RWPE1 (cell line): ENCODE measurements around the gene SCAANT1.

Source experiments
- CTCF ChIA-PET: fragments of 350-600 bp; sonication (Branson Sonifier 250); formaldehyde crosslinking; extraction: SDS; loops from one replicate; lab custom pipeline; 2021; lab: Yijun Ruan, JAX
- POLR2A ChIA-PET: fragments of 400-600 bp; formaldehyde crosslinking; extraction: SDS; loops from one replicate; lab custom pipeline; 2020; ENCODE audit warnings: antibody characterized with exemption; ENCODE audit not compliant: low non-redundant PET; lab: Yijun Ruan, JAX
- DNase-seq: peaks from one replicate; pipeline ENCODE4 v3.0.0; 2012; ENCODE audit warnings: low spot score
- H3K27ac ChIP-seq: fragments of 450-650 bp; 2 replicates; pipeline ENCODE4 v1.5.1; 2017
- TF ChIP-seq, protein P1 (sequence below): fragments of 450-650 bp; conservative IDR thresholded peaks from 2 replicates; pipeline ENCODE4 v1.5.1; 2017; ENCODE audit warnings: low read depth, mild to moderate bottlenecking

Gene SCAANT1

DNA sequence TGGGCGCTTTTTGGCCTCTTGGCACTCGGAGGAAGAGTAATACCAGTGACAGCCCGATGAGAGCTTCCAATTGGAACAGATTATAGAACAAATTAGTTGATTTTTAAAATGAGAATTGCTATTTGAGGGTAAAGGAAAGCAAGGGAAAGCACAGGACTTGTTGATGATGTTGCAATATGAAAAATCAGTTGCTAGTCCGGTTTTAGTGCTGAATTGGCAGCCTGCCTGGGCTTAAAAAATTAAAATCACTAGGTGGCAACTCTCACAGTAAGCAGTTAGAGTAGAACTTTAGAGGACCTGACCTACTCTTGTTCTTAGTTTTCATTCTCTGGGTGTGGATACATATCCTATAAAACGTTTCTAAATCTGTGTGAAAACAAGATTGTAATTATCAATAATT is 2.1 kb upstream of the SCAANT1 start:
- peak; percentile 8 for DNase-seq
- ChIA-PET POLR2A (no interaction called here), CTCF (interaction anchor here (1.0 kb wide), 1 partner anchor 80 kb away, joined by 4 read pairs; no protein-coding TSS in a partner anchor)
- TF ChIP-seq, protein P1, sequence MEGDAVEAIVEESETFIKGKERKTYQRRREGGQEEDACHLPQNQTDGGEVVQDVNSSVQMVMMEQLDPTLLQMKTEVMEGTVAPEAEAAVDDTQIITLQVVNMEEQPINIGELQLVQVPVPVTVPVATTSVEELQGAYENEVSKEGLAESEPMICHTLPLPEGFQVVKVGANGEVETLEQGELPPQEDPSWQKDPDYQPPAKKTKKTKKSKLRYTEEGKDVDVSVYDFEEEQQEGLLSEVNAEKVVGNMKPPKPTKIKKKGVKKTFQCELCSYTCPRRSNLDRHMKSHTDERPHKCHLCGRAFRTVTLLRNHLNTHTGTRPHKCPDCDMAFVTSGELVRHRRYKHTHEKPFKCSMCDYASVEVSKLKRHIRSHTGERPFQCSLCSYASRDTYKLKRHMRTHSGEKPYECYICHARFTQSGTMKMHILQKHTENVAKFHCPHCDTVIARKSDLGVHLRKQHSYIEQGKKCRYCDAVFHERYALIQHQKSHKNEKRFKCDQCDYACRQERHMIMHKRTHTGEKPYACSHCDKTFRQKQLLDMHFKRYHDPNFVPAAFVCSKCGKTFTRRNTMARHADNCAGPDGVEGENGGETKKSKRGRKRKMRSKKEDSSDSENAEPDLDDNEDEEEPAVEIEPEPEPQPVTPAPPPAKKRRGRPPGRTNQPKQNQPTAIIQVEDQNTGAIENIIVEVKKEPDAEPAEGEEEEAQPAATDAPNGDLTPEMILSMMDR = no peak
- no peak overlapping the region for H3K27ac ChIP-seq

DNA sequence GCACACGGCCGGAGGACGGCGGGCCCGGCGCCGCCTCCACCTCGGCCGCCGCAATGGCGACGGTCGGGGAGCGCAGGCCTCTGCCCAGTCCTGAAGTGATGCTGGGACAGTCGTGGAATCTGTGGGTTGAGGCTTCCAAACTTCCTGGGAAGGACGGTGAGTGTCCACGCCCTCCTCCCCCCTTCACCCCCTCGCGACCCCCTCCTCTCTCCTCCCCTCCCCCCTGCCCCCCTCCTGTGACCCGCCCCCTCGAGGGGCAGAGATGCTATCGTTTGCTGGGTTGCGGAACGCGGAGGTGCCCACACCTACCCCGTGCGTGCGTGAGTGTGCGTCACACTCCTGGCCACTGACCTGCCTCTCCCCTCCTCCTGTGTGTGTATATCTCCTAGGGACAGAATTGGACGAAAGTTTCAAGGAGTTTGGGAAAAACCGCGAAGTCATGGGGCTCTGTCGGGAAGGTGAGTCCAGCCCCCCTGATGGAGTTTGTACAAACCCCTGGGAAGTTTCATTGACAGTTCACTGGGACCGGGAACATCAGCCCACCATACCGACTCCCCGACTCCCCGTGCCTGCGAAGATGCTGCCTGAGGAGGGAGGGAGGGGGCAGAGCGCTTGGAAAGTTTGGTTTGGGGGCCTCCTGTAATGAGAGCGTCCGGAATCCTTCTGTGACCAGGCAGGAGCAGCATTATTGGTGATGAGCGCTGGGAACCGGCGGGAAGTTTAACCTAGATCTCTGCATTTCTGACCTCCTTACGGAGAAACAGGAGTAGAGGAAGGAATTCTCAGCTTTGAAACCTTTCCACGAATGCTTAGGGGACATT is 795 bp upstream of the SCAANT1 start:
- peak; percentile 60 for DNase-seq
- TF ChIP-seq, protein P1 = no peak
- ChIA-PET CTCF (interaction anchor here (1.0 kb wide), 2 partner anchors 43 to 81 kb away, joined by 3 to 4 read pairs; no protein-coding TSS in a partner anchor), POLR2A (no interaction called here)
- H3K27ac ChIP-seq = peak overlapping the region; percentile 96

DNA sequence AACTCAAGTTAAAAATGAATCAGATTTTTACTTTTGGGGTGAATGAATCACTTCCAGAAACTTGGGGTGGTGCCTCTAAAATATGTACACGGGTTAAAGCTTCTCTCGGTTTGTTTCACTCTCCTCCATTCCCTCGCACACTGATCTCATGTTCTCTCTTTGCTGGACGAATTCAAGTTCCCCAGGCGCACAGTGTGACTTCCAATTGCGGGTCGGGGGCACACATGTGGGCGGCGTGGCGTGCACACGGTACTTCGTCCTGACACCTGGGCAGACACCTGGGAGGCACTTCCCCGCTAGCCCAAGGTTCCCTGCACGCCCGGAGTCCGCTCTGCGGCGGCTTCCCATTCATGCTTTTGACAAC is 692 bp downstream of the SCAANT1 start:
- ChIA-PET CTCF (interaction anchor here (0.6 kb wide), 1 partner anchor 722 kb away, joined by 3 read pairs; no protein-coding TSS in a partner anchor), POLR2A (no interaction called here)
- H3K27ac ChIP-seq = peak overlapping the region; percentile 96
- TF ChIP-seq, protein P1 = no peak
- no peak for DNase-seq

DNA sequence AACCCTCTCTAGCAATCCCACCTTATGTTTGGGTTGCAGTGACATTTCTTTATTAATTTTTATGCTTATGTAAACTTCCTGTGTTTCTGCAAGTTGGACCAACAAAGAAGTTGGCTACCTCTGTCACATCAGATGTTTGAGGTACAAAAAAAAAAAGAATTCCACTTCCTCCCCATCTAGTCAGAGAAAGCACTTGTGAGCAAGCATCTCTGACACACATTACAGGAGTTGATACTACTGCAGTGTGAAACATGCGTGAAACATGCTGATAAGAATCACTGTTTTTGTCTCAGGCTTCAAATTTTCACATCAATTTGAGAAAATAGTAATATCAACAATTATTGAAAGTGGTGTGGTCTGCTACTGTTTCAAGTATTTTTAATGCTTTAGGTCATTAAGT is 1.3 kb downstream of the SCAANT1 start:
- no peak overlapping the region for H3K27ac ChIP-seq
- DNase-seq = no peak
- TF ChIP-seq, protein P1 = no peak
- CTCF ChIA-PET = no interaction called here
- POLR2A ChIA-PET = no interaction called here

DNA sequence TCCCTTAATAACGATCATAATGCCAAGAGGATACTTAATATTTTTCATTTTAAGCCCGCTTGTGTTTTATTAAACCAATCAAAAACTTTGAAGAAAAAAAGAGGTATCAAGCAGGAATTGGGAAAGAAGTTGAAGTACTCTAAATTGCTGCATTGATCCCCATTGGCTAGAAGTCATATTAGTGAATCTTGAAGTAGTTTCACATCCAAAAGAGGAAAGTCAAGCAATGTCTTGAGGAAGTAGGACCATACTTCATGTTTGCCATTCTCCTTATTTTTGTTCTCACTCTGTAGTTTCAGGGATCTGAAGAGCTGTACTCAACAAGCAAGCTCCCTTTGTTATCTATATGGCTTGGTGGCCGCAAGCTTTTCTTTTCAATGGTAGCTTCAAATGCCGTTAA is 2.2 kb downstream of the SCAANT1 start:
- ChIA-PET POLR2A (no interaction called here), CTCF (interaction anchor here (0.6 kb wide), 1 partner anchor 60 kb away, joined by 3 read pairs; no protein-coding TSS in a partner anchor)
- no peak overlapping the region for H3K27ac ChIP-seq
- TF ChIP-seq, protein P1 = no peak
- DNase-seq = no peak

DNA sequence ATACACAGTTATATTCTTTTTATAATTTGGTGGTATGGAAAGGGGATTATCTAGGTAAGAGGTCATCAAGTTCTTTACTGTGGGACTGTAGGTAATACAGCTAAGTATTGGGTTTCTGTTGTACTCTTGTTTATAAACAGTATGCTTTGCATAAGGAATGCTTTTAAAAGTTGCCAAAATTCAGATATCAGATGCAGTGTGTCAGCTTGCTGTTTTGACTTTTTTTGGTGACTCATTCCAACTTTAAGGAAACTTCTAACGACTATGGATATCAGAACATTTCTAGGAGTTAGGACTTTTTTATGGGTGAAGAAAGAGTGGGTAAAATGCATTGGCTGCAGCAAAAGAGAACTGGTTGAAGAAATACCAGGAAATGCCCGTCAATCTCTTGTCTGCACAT is 2.8 kb downstream of the SCAANT1 start:
- DNase-seq = no peak
- ChIA-PET POLR2A (no interaction called here), CTCF (no interaction called here)
- TF ChIP-seq, protein P1 = no peak
- H3K27ac ChIP-seq = no peak overlapping the region
